ENCODE data around the gene MS4A4E. TPM values are rescaled to one million over a fixed set of nuclear protein-coding genes. Genes with fewer than 3 reads are reported as not detected.
"Not testable (repeated sequence)": the region's sequence is repeated elsewhere in the genome, so short reads cannot be mapped to it uniquely, and the experiment has no call there.

The MS4A4E gene
- polyA plus RNA-seq, 4 donors = 0.56 to 0.61 TPM; not detected in 2

- H3K36me3 ChIP-seq (ENCODE audit: control insufficient read depth in 3 of 3, insufficient read depth in 2 of 3, low read depth in 1 of 3, low read length in 3 of 3) = no peaks in the 10 kb centered on the region
- peaks cover 0 to 15% of the 10 kb centered on the region in 2 donors for H3K9me3 ChIP-seq (ENCODE audit: control insufficient read depth in 2 of 2, insufficient read depth in 1 of 2, low read depth in 1 of 2, low read length in 1 of 2)
- peaks cover 0 to 18% (median 0%) of the 10 kb centered on the region in 3 donors for H3K4me1 ChIP-seq (ENCODE audit: control insufficient read depth in 3 of 3, insufficient read depth in 2 of 3, low read depth in 1 of 3, low read length in 2 of 3)
- WGBS, 3 donors = 67 to 78% (median 74%) methylated on average over 3 of the region's 3 CpGs
- peak overlapping the region in 2 of 3 donors; percentile 29 to 80 for H3K27ac ChIP-seq (ENCODE audit: low read depth in 1 of 3, low read length in 2 of 3)
- H3K4me3 ChIP-seq (ENCODE audit: low read depth in 1 of 3, low read length in 3 of 3) = no peak overlapping the region
- FAIRE-seq = no peak
- DNase-seq = no peak
- H3K27me3 ChIP-seq (ENCODE audit: control insufficient read depth in 3 of 3, insufficient read depth in 3 of 3, low read length in 3 of 3) = no peaks in the 10 kb centered on the region
These were observed 48.4 kb downstream of the MS4A4E start for GRCh38 chr11:60194511-60194910.

- DNase-seq (peak; percentile 67 to 74), FAIRE-seq (no peak)
- H3K4me1 ChIP-seq (ENCODE audit: control insufficient read depth in 3 of 3, insufficient read depth in 2 of 3, low read depth in 1 of 3, low read length in 2 of 3) = peaks cover 0 to 18% (median 0%) of the 10 kb centered on the region in 3 donors
- no peaks in the 10 kb centered on the region for H3K36me3 ChIP-seq (ENCODE audit: control insufficient read depth in 3 of 3, insufficient read depth in 2 of 3, low read depth in 1 of 3, low read length in 3 of 3)
- peak overlapping the region in 1 of 3 donors; percentile 80 for H3K27ac ChIP-seq (ENCODE audit: low read depth in 1 of 3, low read length in 2 of 3)
- H3K4me3 ChIP-seq (ENCODE audit: low read depth in 1 of 3, low read length in 3 of 3) = no peak overlapping the region
- WGBS, 3 donors = 9 to 10% (median 9%) methylated on average over 1 of the region's 1 CpG
- peaks cover 0 to 18% of the 10 kb centered on the region in 2 donors for H3K9me3 ChIP-seq (ENCODE audit: control insufficient read depth in 2 of 2, insufficient read depth in 1 of 2, low read depth in 1 of 2, low read length in 1 of 2)
- H3K27me3 ChIP-seq (ENCODE audit: control insufficient read depth in 3 of 3, insufficient read depth in 3 of 3, low read length in 3 of 3) = no peaks in the 10 kb centered on the region
These were observed 49.1 kb downstream of the MS4A4E start for GRCh38 chr11:60193687-60194433.

GRCh38 chr11:60192564-60192963 lies 50.4 kb downstream of the MS4A4E start:
- H3K27me3 ChIP-seq (ENCODE audit: control insufficient read depth in 3 of 3, insufficient read depth in 3 of 3, low read length in 3 of 3); DNase-seq; H3K4me3 ChIP-seq (ENCODE audit: low read depth in 1 of 3, low read length in 3 of 3); H3K36me3 ChIP-seq (ENCODE audit: control insufficient read depth in 3 of 3, insufficient read depth in 2 of 3, low read depth in 1 of 3, low read length in 3 of 3); FAIRE-seq; H3K27ac ChIP-seq (ENCODE audit: low read depth in 1 of 3, low read length in 2 of 3): not testable (repeated sequence)
- 83 to 92% (median 85%) methylated on average over 4 of the region's 4 CpGs for WGBS, 3 donors
- peaks cover 0 to 18% of the 10 kb centered on the region in 2 donors for H3K9me3 ChIP-seq (ENCODE audit: control insufficient read depth in 2 of 2, insufficient read depth in 1 of 2, low read depth in 1 of 2, low read length in 1 of 2)
- H3K4me1 ChIP-seq (ENCODE audit: control insufficient read depth in 3 of 3, insufficient read depth in 2 of 3, low read depth in 1 of 3, low read length in 2 of 3) = peaks cover 0 to 18% (median 0%) of the 10 kb centered on the region in 3 donors

GRCh38 chr11:60188481-60188880 lies 54.5 kb downstream of the MS4A4E start:
- peaks cover 0 to 26% of the 10 kb centered on the region in 2 donors for H3K9me3 ChIP-seq (ENCODE audit: control insufficient read depth in 2 of 2, insufficient read depth in 1 of 2, low read depth in 1 of 2, low read length in 1 of 2)
- DNase-seq; H3K4me3 ChIP-seq (ENCODE audit: low read depth in 1 of 3, low read length in 3 of 3); H3K27me3 ChIP-seq (ENCODE audit: control insufficient read depth in 3 of 3, insufficient read depth in 3 of 3, low read length in 3 of 3); H3K27ac ChIP-seq (ENCODE audit: low read depth in 1 of 3, low read length in 2 of 3); H3K36me3 ChIP-seq (ENCODE audit: control insufficient read depth in 3 of 3, insufficient read depth in 2 of 3, low read depth in 1 of 3, low read length in 3 of 3); FAIRE-seq: not testable (repeated sequence)
- 39 to 54% (median 46%) methylated on average over 3 of the region's 3 CpGs for WGBS, 3 donors
- peaks cover 0 to 27% (median 0%) of the 10 kb centered on the region in 3 donors for H3K4me1 ChIP-seq (ENCODE audit: control insufficient read depth in 3 of 3, insufficient read depth in 2 of 3, low read depth in 1 of 3, low read length in 2 of 3)

- not testable (repeated sequence) for DNase-seq; H3K4me3 ChIP-seq (ENCODE audit: low read depth in 1 of 3, low read length in 3 of 3); H3K36me3 ChIP-seq (ENCODE audit: control insufficient read depth in 3 of 3, insufficient read depth in 2 of 3, low read depth in 1 of 3, low read length in 3 of 3); FAIRE-seq; H3K27me3 ChIP-seq (ENCODE audit: control insufficient read depth in 3 of 3, insufficient read depth in 3 of 3, low read length in 3 of 3)
- 81 to 91% (median 90%) methylated on average over 2 of the region's 2 CpGs for WGBS, 3 donors
- peak overlapping the region in 1 of 3 donors; percentile 50 for H3K27ac ChIP-seq (ENCODE audit: low read depth in 1 of 3, low read length in 2 of 3)
- peaks cover 0 to 15% of the 10 kb centered on the region in 2 donors for H3K9me3 ChIP-seq (ENCODE audit: control insufficient read depth in 2 of 2, insufficient read depth in 1 of 2, low read depth in 1 of 2, low read length in 1 of 2)
- peaks cover 0 to 35% (median 0%) of the 10 kb centered on the region in 3 donors for H3K4me1 ChIP-seq (ENCODE audit: control insufficient read depth in 3 of 3, insufficient read depth in 2 of 3, low read depth in 1 of 3, low read length in 2 of 3)
These were observed 56.8 kb downstream of the MS4A4E start for GRCh38 chr11:60186128-60186527.

- peaks cover 0 to 15% of the 10 kb centered on the region in 2 donors for H3K9me3 ChIP-seq (ENCODE audit: control insufficient read depth in 2 of 2, insufficient read depth in 1 of 2, low read depth in 1 of 2, low read length in 1 of 2)
- peak in 1 of 2 donors; percentile 30 for DNase-seq
- not testable (repeated sequence) for FAIRE-seq; H3K4me3 ChIP-seq (ENCODE audit: low read depth in 1 of 3, low read length in 3 of 3); H3K36me3 ChIP-seq (ENCODE audit: control insufficient read depth in 3 of 3, insufficient read depth in 2 of 3, low read depth in 1 of 3, low read length in 3 of 3); H3K27me3 ChIP-seq (ENCODE audit: control insufficient read depth in 3 of 3, insufficient read depth in 3 of 3, low read length in 3 of 3)
- H3K4me1 ChIP-seq (ENCODE audit: control insufficient read depth in 3 of 3, insufficient read depth in 2 of 3, low read depth in 1 of 3, low read length in 2 of 3) = peaks cover 0 to 38% (median 0%) of the 10 kb centered on the region in 3 donors
- peak overlapping the region in 1 of 3 donors; percentile 50 for H3K27ac ChIP-seq (ENCODE audit: low read depth in 1 of 3, low read length in 2 of 3)
- WGBS, 3 donors = 25 to 43% (median 42%) methylated on average over 2 of the region's 2 CpGs
These were observed 57.5 kb downstream of the MS4A4E start for GRCh38 chr11:60185512-60185827.

- FAIRE-seq (no peak), DNase-seq (no peak)
- Histone ChIP-seq H3K27ac (ENCODE audit: low read depth in 1 of 3, low read length in 2 of 3) (peak overlapping the region in 1 of 3 donors; percentile 32), H3K4me1 (ENCODE audit: control insufficient read depth in 3 of 3, insufficient read depth in 2 of 3, low read depth in 1 of 3, low read length in 2 of 3) (peaks cover 0 to 41% (median 0%) of the 10 kb centered on the region in 3 donors), H3K27me3 (ENCODE audit: control insufficient read depth in 3 of 3, insufficient read depth in 3 of 3, low read length in 3 of 3) (no peaks in the 10 kb centered on the region), H3K4me3 (ENCODE audit: low read depth in 1 of 3, low read length in 3 of 3) (no peak overlapping the region), H3K9me3 (ENCODE audit: control insufficient read depth in 2 of 2, insufficient read depth in 1 of 2, low read depth in 1 of 2, low read length in 1 of 2) (peaks cover 0 to 15% of the 10 kb centered on the region in 2 donors), H3K36me3 (ENCODE audit: control insufficient read depth in 3 of 3, insufficient read depth in 2 of 3, low read depth in 1 of 3, low read length in 3 of 3) (no peaks in the 10 kb centered on the region)
- 64 to 76% (median 75%) methylated on average over 1 of the region's 1 CpG for WGBS, 3 donors
These were observed 58.0 kb downstream of the MS4A4E start for GRCh38 chr11:60184824-60185511.

- H3K27ac ChIP-seq (ENCODE audit: low read depth in 1 of 3, low read length in 2 of 3) = peak overlapping the region in 2 of 3 donors; percentile 55 to 65
- DNase-seq = peak in 1 of 2 donors; percentile 46
- no peaks in the 10 kb centered on the region for H3K27me3 ChIP-seq (ENCODE audit: control insufficient read depth in 3 of 3, insufficient read depth in 3 of 3, low read length in 3 of 3)
- H3K4me1 ChIP-seq (ENCODE audit: control insufficient read depth in 3 of 3, insufficient read depth in 2 of 3, low read depth in 1 of 3, low read length in 2 of 3) = peaks cover 0 to 42% (median 0%) of the 10 kb centered on the region in 3 donors
- no peak for FAIRE-seq
- H3K9me3 ChIP-seq (ENCODE audit: control insufficient read depth in 2 of 2, insufficient read depth in 1 of 2, low read depth in 1 of 2, low read length in 1 of 2) = peaks cover 0 to 12% of the 10 kb centered on the region in 2 donors
- H3K36me3 ChIP-seq (ENCODE audit: control insufficient read depth in 3 of 3, insufficient read depth in 2 of 3, low read depth in 1 of 3, low read length in 3 of 3) = no peaks in the 10 kb centered on the region
- H3K4me3 ChIP-seq (ENCODE audit: low read depth in 1 of 3, low read length in 3 of 3) = no peak overlapping the region
- 72 to 80% (median 76%) methylated on average over 2 of the region's 2 CpGs for WGBS, 3 donors
These were observed 59.2 kb downstream of the MS4A4E start for GRCh38 chr11:60183591-60184205.
